ENCODE measurements around the gene OMG. TPM values are rescaled to one million over a fixed set of nuclear protein-coding genes. Genes with fewer than 3 reads are reported as not detected.

Gene OMG
- polyA plus RNA-seq, 1 of the 3 experiments (the other 2 are of a cell fraction), result 0.61 TPM

GRCh38 chr17:31251105-31251969, 45.7 kb downstream of the OMG start:
- peak overlapping the region; percentile 84 to 85 for H3K27ac ChIP-seq (ENCODE audit: low read depth in 2 of 2, low read length in 1 of 2)
- H3K9ac ChIP-seq, result no peak overlapping the region
- POLR2A ChIA-PET, result no interaction called here
- no peaks in the 10 kb centered on the region; the same call in 1 of the 2 replicates for H3K79me2 ChIP-seq (ENCODE audit: insufficient read depth)
- H3K9me2 ChIP-seq, result no peaks in the 10 kb centered on the region
- H3K4me1 ChIP-seq (ENCODE audit: control insufficient read depth in 1 of 2, insufficient read depth in 2 of 2, low read depth in 1 of 2, low read length in 1 of 2), result peaks cover 9 to 34% of the 10 kb centered on the region in 2 experiments; a peak in 3 of 4 replicates
- peak; percentile 15 for DNase-seq
- no peaks in the 10 kb centered on the region for H4K20me1 ChIP-seq (ENCODE audit: insufficient read depth)
- H3K4me3 ChIP-seq (ENCODE audit: low read depth in 2 of 2, low read length in 1 of 2), result no peak overlapping the region
- H3K27me3 ChIP-seq (ENCODE audit: insufficient read depth), result no peaks in the 10 kb centered on the region
- no peaks in the 10 kb centered on the region for H3K9me3 ChIP-seq
- H2AFZ ChIP-seq (ENCODE audit: low read depth), result no peak overlapping the region
- no peak overlapping the region for H3K4me2 ChIP-seq
- H3F3A ChIP-seq (replicated peaks; ENCODE audit: insufficient read depth), result peaks cover 35% of the 10 kb centered on the region
- TF ChIP-seq MAX (IDR thresholded peaks at IDR 0.05; ENCODE audit: low read depth), result no peak
- TF ChIP-seq JUND (IDR thresholded peaks at IDR 0.05), result no peak
- no peak for TF ChIP-seq TEAD4 (IDR thresholded peaks at IDR 0.05; ENCODE audit: borderline replicate concordance, insufficient read depth)
- TF ChIP-seq FOXM1 (IDR thresholded peaks at IDR 0.05; ENCODE audit: low read depth), result no peak
- no peak for TF ChIP-seq RFX5 (IDR thresholded peaks at IDR 0.05; ENCODE audit: low read length)
- no peak for TF ChIP-seq PBX3 (IDR thresholded peaks at IDR 0.05)
- no peak for TF ChIP-seq NFIC (IDR thresholded peaks at IDR 0.05; ENCODE audit: borderline replicate concordance)
- no peak for TF ChIP-seq RXRA (IDR thresholded peaks at IDR 0.05; ENCODE audit: borderline replicate concordance, low read depth)
- TF ChIP-seq IRF3 (IDR thresholded peaks at IDR 0.05; ENCODE audit: low read depth, low read length), result no peak
- TF ChIP-seq RCOR1 (IDR thresholded peaks at IDR 0.05; ENCODE audit: low read length), result no peak
- TF ChIP-seq NRF1 (IDR thresholded peaks at IDR 0.05; ENCODE audit: low read depth, low read length), result no peak
- H3K36me3 ChIP-seq (replicated peaks in 1 of 2; ENCODE audit: control insufficient read depth in 1 of 2, insufficient read depth in 2 of 2, low read length in 1 of 2), result peaks cover 13 to 46% of the 10 kb centered on the region in 2 experiments
- CTCF ChIA-PET, result interaction anchor here (0.8 to 1.0 kb wide), 2 partner anchors 15 to 239 kb away, joined by 3 read pairs; no protein-coding TSS in a partner anchor
- 85% methylated on average over 1 of the region's 1 CpG for WGBS (ENCODE audit: low lambda C conversion rate)

- Histone ChIP-seq H3K27ac (ENCODE audit: low read depth in 2 of 2, low read length in 1 of 2) (peak overlapping the region; percentile 84 to 85), H4K20me1 (ENCODE audit: insufficient read depth) (no peaks in the 10 kb centered on the region), H3K4me1 (ENCODE audit: control insufficient read depth in 1 of 2, insufficient read depth in 2 of 2, low read depth in 1 of 2, low read length in 1 of 2) (peaks cover 9 to 34% of the 10 kb centered on the region in 2 experiments; a peak in 3 of 4 replicates), H3K9ac (peak overlapping the region; percentile 3; the same call in 1 of the 2 replicates), H3K9me2 (no peaks in the 10 kb centered on the region), H3F3A (replicated peaks; ENCODE audit: insufficient read depth) (peaks cover 35% of the 10 kb centered on the region), H3K36me3 (replicated peaks in 1 of 2; ENCODE audit: control insufficient read depth in 1 of 2, insufficient read depth in 2 of 2, low read length in 1 of 2) (peaks cover 24 to 44% of the 10 kb centered on the region in 2 experiments), H3K9me3 (no peaks in the 10 kb centered on the region), H3K27me3 (ENCODE audit: insufficient read depth) (no peaks in the 10 kb centered on the region), H3K4me3 (ENCODE audit: low read depth in 2 of 2, low read length in 1 of 2) (no peak overlapping the region), H3K4me2 (0 out of 2 replicates have a peak overlapping the region, but pooled peaks have one; percentile 6), H3K79me2 (ENCODE audit: insufficient read depth) (no peaks in the 10 kb centered on the region), H2AFZ (ENCODE audit: low read depth) (no peak overlapping the region)
- TF ChIP-seq ZBTB33 (IDR thresholded peaks at IDR 0.05; ENCODE audit: borderline replicate concordance, low read depth), result no peak
- no peak for DNase-seq
- ChIA-PET CTCF (no interaction called here), POLR2A (no interaction called here)
- WGBS (ENCODE audit: low lambda C conversion rate), result 68% methylated on average over 1 of the region's 1 CpG
Observed at GRCh38 chr17:31250229-31250628, 46.8 kb downstream of the OMG start.

Measured in SK-N-SH (cell line).